ENCODE data around the gene POMT1. TPM values are rescaled to one million over a fixed set of nuclear protein-coding genes. Genes with fewer than 3 reads are reported as not detected.

Gene POMT1
- total and polyA plus RNA-seq, 2 of the 8 experiments (the other 6 are each of a cell fraction or from before 2014, with no cell fraction given), result 22.3 to 33.2 TPM

DNA sequence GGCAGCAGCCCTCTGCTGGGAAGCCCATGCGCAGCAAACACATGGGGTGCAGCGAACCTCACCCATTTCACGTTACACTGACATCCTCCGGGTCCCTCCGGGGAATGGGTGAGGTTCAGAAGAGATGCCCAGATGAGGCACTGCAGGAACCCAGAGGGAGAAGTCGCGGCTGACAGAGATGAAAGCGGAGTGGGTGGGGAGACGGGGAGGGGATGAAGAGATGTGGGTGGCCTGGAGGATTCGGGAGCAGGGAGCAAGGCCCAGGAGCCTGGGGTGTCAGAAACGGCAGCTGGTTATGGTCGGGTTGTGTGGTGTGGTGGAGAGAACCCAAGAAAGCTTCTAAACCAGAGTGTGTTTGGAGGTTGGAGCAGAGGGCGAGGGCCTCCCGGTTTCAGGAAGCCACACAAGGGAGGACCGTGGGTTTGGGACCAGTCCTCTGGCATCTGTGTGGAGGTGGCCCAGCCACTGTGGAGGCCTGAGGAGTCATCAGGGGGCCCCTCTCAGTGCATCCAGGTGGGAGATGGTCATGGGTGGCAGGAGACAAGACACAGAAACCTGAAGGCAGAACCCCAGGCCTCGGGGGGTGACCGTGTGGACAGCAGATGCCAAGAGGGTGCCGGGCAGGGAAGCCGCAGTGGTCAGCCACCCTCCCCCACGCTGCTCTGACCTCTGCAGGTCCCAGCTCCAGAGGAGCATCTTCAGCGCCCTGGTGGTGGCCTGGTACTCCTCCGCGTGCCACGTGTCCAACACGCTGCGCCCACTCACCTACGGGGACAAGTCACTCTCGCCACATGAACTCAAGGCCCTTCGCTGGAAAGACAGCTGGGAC is 19.8 kb downstream of the POMT1 start (continued):
- TF ChIP-seq, protein P1, sequence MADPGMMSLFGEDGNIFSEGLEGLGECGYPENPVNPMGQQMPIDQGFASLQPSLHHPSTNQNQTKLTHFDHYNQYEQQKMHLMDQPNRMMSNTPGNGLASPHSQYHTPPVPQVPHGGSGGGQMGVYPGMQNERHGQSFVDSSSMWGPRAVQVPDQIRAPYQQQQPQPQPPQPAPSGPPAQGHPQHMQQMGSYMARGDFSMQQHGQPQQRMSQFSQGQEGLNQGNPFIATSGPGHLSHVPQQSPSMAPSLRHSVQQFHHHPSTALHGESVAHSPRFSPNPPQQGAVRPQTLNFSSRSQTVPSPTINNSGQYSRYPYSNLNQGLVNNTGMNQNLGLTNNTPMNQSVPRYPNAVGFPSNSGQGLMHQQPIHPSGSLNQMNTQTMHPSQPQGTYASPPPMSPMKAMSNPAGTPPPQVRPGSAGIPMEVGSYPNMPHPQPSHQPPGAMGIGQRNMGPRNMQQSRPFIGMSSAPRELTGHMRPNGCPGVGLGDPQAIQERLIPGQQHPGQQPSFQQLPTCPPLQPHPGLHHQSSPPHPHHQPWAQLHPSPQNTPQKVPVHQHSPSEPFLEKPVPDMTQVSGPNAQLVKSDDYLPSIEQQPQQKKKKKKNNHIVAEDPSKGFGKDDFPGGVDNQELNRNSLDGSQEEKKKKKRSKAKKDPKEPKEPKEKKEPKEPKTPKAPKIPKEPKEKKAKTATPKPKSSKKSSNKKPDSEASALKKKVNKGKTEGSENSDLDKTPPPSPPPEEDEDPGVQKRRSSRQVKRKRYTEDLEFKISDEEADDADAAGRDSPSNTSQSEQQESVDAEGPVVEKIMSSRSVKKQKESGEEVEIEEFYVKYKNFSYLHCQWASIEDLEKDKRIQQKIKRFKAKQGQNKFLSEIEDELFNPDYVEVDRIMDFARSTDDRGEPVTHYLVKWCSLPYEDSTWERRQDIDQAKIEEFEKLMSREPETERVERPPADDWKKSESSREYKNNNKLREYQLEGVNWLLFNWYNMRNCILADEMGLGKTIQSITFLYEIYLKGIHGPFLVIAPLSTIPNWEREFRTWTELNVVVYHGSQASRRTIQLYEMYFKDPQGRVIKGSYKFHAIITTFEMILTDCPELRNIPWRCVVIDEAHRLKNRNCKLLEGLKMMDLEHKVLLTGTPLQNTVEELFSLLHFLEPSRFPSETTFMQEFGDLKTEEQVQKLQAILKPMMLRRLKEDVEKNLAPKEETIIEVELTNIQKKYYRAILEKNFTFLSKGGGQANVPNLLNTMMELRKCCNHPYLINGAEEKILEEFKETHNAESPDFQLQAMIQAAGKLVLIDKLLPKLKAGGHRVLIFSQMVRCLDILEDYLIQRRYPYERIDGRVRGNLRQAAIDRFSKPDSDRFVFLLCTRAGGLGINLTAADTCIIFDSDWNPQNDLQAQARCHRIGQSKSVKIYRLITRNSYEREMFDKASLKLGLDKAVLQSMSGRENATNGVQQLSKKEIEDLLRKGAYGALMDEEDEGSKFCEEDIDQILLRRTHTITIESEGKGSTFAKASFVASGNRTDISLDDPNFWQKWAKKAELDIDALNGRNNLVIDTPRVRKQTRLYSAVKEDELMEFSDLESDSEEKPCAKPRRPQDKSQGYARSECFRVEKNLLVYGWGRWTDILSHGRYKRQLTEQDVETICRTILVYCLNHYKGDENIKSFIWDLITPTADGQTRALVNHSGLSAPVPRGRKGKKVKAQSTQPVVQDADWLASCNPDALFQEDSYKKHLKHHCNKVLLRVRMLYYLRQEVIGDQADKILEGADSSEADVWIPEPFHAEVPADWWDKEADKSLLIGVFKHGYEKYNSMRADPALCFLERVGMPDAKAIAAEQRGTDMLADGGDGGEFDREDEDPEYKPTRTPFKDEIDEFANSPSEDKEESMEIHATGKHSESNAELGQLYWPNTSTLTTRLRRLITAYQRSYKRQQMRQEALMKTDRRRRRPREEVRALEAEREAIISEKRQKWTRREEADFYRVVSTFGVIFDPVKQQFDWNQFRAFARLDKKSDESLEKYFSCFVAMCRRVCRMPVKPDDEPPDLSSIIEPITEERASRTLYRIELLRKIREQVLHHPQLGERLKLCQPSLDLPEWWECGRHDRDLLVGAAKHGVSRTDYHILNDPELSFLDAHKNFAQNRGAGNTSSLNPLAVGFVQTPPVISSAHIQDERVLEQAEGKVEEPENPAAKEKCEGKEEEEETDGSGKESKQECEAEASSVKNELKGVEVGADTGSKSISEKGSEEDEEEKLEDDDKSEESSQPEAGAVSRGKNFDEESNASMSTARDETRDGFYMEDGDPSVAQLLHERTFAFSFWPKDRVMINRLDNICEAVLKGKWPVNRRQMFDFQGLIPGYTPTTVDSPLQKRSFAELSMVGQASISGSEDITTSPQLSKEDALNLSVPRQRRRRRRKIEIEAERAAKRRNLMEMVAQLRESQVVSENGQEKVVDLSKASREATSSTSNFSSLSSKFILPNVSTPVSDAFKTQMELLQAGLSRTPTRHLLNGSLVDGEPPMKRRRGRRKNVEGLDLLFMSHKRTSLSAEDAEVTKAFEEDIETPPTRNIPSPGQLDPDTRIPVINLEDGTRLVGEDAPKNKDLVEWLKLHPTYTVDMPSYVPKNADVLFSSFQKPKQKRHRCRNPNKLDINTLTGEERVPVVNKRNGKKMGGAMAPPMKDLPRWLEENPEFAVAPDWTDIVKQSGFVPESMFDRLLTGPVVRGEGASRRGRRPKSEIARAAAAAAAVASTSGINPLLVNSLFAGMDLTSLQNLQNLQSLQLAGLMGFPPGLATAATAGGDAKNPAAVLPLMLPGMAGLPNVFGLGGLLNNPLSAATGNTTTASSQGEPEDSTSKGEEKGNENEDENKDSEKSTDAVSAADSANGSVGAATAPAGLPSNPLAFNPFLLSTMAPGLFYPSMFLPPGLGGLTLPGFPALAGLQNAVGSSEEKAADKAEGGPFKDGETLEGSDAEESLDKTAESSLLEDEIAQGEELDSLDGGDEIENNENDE (IDR thresholded peaks at IDR 0.05; ENCODE audit: insufficient replicate concordance, low read length), result no peak
- no peak for TF ChIP-seq HDAC6 (IDR thresholded peaks at IDR 0.05; ENCODE audit: low read depth, low read length)
- no peak for TF ChIP-seq SIRT6 (IDR thresholded peaks at IDR 0.05; ENCODE audit: low read length)
- TF ChIP-seq GTF2F1 (IDR thresholded peaks at IDR 0.05; ENCODE audit: borderline replicate concordance, low read depth, low read length), result no peak
- TF ChIP-seq CTBP2 (IDR thresholded peaks at IDR 0.05; ENCODE audit: borderline replicate concordance, insufficient read depth, insufficient read length, low read length), result no peak
- TF ChIP-seq RBBP5 (IDR thresholded peaks at IDR 0.05; ENCODE audit: borderline replicate concordance, low read depth, low read length), result no peak
- no peak for TF ChIP-seq NRF1 (IDR thresholded peaks at IDR 0.05; ENCODE audit: low read depth, low read length)
